Natural killer cell (primary cell): ENCODE results near the gene FLOT1. TPM values are rescaled to one million over a fixed set of nuclear protein-coding genes. Genes with fewer than 3 reads are reported as not detected.
"Not testable (repeated sequence)": the region's sequence is repeated elsewhere in the genome, so short reads cannot be mapped to it uniquely, and the experiment has no call there.

Experiments
- ATAC-seq, 3 donors: fragments of 150-1000 bp in 2 of 3; fragments of 200-7000 bp in 1 of 3; cut with Tn5 transposase; 1 replicate in 1 of 3; 2 replicates in 2 of 3; pipeline ENCODE4 v1.10.0; 2021; ENCODE audit warnings: mild to moderate bottlenecking in 2 of 3, moderate library complexity in 2 of 3
- DNase-seq, 2 donors: peaks; one replicate each; pipeline versions ENCODE4 v3.0.0 to v3.0.0-alpha.2; 2013 to 2021; ENCODE audit warnings: mixed read lengths in 1 of 2
- H3K27ac ChIP-seq: one replicate; pipeline ENCODE4 v1.5.1; 2013; ENCODE audit warnings: mild to moderate bottlenecking, low read length
- H3K27me3 ChIP-seq: one replicate; pipeline ENCODE4 v1.6.1; 2013; ENCODE audit warnings: low read length; ENCODE audit not compliant: control insufficient read depth, insufficient read depth
- H3K36me3 ChIP-seq: one replicate; pipeline ENCODE4 v1.6.1; 2013; ENCODE audit warnings: low read length; ENCODE audit not compliant: control insufficient read depth, insufficient read depth
- H3K4me1 ChIP-seq: one replicate; pipeline ENCODE4 v1.6.1; 2013; ENCODE audit warnings: low read length; ENCODE audit not compliant: control insufficient read depth, insufficient read depth
- H3K4me3 ChIP-seq: one replicate; pipeline ENCODE4 v1.5.1; 2013; ENCODE audit warnings: low read length
- H3K9me3 ChIP-seq: one replicate; pipeline ENCODE4 v1.6.1; 2013; ENCODE audit warnings: low read length; ENCODE audit not compliant: control insufficient read depth, insufficient read depth
- H3K27ac Mint-ChIP-seq, 2 donors: one replicate each; pipeline ENCODE4 v1.8.0; 2022; ENCODE audit warnings: mild to moderate bottlenecking in 2 of 2, mixed read lengths in 2 of 2, moderate library complexity in 1 of 2
- H3K27me3 Mint-ChIP-seq, 2 donors: one replicate each; pipeline ENCODE4 v1.8.0; 2022; ENCODE audit warnings: low read depth in 2 of 2, mixed read lengths in 2 of 2
- H3K36me3 Mint-ChIP-seq: one replicate; pipeline ENCODE4 v1.8.0; 2022; ENCODE audit warnings: mixed read lengths
- H3K4me1 Mint-ChIP-seq, 2 donors: one replicate each; pipeline ENCODE4 v1.8.0; 2022; ENCODE audit warnings: mixed read lengths in 2 of 2
- H3K4me3 Mint-ChIP-seq: one replicate; pipeline ENCODE4 v1.8.0; 2022; ENCODE audit warnings: mild to moderate bottlenecking, moderate library complexity, mixed read lengths
- H3K9me3 Mint-ChIP-seq, 2 donors: one replicate each; pipeline ENCODE4 v1.8.0; 2022; ENCODE audit warnings: mixed read lengths in 2 of 2
- whole genome bisulfite sequencing: methylation state at CpG from one replicate; pipeline ENCODE4 v1.1.7; 2013; ENCODE audit warnings: missing lambda C conversion rate; ENCODE audit not compliant: insufficient coverage; 5-methylcytosine and 5-hydroxymethylcytosine counted together
- intact Hi-C: fragments of 100-400 bp; cut with micrococcal nuclease; formaldehyde crosslinking; loops from one replicate; pipeline ENCODE4 v1.14.2; 2022
- total RNA-seq, 4 donors: library from RNA; stranded (reverse); fragments of 120-200 nt in 1 of 4; gene quantifications; one replicate each; pipeline versions ENCODE4 v1.2.3 to v1.2.4, GENCODE V29; 2013 to 2022
- TF ChIP-seq, protein P1 (sequence below): fragments of 200-600 bp; IDR thresholded peaks from one replicate; pipeline ENCODE4 v1.8.0; 2022; ENCODE audit warnings: antibody characterized with exemption

Gene FLOT1
- total RNA-seq, 3 donors from 2014 or later (not counting 1 experiment from before 2014, with no cell fraction given): 73.1 to 113 (median 94.2) TPM

DNA sequence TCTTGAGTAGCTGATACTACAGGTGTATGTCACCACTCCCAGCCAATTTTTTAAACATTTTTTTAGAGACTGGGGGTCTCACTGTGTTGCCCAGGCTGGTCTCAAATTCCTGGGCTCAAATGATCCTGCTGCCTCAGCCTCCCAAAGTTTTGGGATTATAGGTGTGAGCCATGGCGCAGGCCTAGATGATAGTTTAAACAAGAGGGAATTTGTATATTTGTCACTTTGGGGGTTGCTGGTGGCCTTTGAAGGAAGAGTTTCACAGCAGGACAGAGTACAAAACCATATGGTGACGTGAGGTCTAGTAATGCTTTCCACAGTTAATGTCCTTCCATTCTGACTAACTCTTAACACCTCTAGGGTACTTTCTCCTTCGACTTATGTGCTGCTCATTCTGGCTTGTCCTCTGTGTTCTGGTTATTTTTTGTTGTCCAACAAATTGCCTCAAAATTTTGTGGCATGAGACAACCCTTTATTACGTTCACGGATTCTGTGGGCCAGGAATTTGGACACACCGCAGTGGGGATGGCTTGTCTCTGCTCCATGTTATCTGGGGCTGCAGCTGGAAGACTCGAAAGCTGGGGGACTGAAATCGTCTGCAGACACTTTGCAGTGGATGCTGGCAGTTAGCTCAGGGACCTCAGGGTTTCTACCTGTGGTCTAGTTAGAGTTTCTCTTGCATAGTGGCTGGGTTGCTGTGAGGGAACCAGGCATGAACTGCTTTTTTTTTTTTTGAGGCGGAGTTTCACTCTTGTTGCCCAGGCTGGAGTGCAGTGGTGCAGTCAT lies 24.9 kb upstream of the FLOT1 start:
- no peak overlapping the region for H3K4me3 Mint-ChIP-seq
- no peaks in the 10 kb centered on the region for H3K36me3 Mint-ChIP-seq
- TF ChIP-seq, protein P1, sequence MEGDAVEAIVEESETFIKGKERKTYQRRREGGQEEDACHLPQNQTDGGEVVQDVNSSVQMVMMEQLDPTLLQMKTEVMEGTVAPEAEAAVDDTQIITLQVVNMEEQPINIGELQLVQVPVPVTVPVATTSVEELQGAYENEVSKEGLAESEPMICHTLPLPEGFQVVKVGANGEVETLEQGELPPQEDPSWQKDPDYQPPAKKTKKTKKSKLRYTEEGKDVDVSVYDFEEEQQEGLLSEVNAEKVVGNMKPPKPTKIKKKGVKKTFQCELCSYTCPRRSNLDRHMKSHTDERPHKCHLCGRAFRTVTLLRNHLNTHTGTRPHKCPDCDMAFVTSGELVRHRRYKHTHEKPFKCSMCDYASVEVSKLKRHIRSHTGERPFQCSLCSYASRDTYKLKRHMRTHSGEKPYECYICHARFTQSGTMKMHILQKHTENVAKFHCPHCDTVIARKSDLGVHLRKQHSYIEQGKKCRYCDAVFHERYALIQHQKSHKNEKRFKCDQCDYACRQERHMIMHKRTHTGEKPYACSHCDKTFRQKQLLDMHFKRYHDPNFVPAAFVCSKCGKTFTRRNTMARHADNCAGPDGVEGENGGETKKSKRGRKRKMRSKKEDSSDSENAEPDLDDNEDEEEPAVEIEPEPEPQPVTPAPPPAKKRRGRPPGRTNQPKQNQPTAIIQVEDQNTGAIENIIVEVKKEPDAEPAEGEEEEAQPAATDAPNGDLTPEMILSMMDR: no peak
- no peak overlapping the region for H3K27ac ChIP-seq
- H3K27ac Mint-ChIP-seq: no peak overlapping the region
- peaks cover 36% of the 10 kb centered on the region in 2 donors for H3K4me1 Mint-ChIP-seq
- no peak for DNase-seq
- WGBS: 80% methylated on average over 9 of the region's 9 CpGs
- no peak for ATAC-seq
- H3K9me3 Mint-ChIP-seq: no peaks in the 10 kb centered on the region
- no peak overlapping the region for H3K4me3 ChIP-seq
- peaks cover 15% of the 10 kb centered on the region for H3K4me1 ChIP-seq
- H3K9me3 ChIP-seq: no peaks in the 10 kb centered on the region
- no peaks in the 10 kb centered on the region for H3K36me3 ChIP-seq
- intact Hi-C loops: no loop called here
- H3K27me3 ChIP-seq: no peaks in the 10 kb centered on the region
- H3K27me3 Mint-ChIP-seq: peaks cover 10 to 19% of the 10 kb centered on the region in 2 donors

- DNase-seq (no peak), ATAC-seq (no peak)
- H3K27me3 Mint-ChIP-seq: peaks cover 10 to 19% of the 10 kb centered on the region in 2 donors
- peaks cover 36% of the 10 kb centered on the region in 2 donors for H3K4me1 Mint-ChIP-seq
- Histone ChIP-seq H3K4me3 (no peak overlapping the region), H3K9me3 (no peaks in the 10 kb centered on the region), H3K36me3 (no peaks in the 10 kb centered on the region), H3K27me3 (no peaks in the 10 kb centered on the region), H3K27ac (no peak overlapping the region), H3K4me1 (peaks cover 15% of the 10 kb centered on the region)
- H3K36me3 Mint-ChIP-seq: no peaks in the 10 kb centered on the region
- intact Hi-C loops: no loop called here
- H3K9me3 Mint-ChIP-seq: no peaks in the 10 kb centered on the region
- WGBS: 93% methylated on average over 6 of the region's 6 CpGs
- H3K4me3 Mint-ChIP-seq: no peak overlapping the region
- TF ChIP-seq, protein P1: no peak
- H3K27ac Mint-ChIP-seq: no peak overlapping the region
Measured at GRCh38 chr6:30766461-30767157, 24.1 kb upstream of the FLOT1 start.

DNA sequence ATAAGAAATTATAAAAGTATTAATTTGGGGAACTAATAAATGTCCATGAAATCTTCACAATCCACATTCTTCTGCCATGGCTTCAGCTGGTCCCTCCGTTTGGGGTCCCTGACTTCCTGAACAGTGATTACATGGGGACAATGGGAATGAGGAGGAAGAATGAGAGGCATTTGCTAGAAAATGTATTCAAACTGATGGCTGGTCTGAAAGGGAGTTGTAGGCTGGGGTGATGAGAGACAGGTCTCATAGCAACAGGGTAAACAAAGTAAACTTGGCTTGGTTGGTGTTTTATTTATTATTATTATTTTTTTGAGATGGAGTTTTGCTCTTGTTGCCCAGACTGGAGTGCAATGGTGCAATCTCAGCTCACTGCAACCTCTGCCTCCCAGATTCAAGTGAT lies 23.0 kb upstream of the FLOT1 start:
- H3K4me3 ChIP-seq, H3K27ac Mint-ChIP-seq, intact Hi-C loops, ATAC-seq, H3K27me3 ChIP-seq, H3K9me3 Mint-ChIP-seq, H3K4me3 Mint-ChIP-seq, H3K36me3 Mint-ChIP-seq, H3K36me3 ChIP-seq, DNase-seq, H3K27ac ChIP-seq, H3K9me3 ChIP-seq: not testable (repeated sequence)
- Mint-ChIP-seq H3K27me3 (peaks cover 10 to 19% of the 10 kb centered on the region in 2 donors), H3K4me1 (peaks cover 31 to 36% of the 10 kb centered on the region in 2 donors)
- WGBS: 91% methylated on average over 1 of the region's 1 CpG
- H3K4me1 ChIP-seq: peaks cover 15% of the 10 kb centered on the region

- H3K36me3 ChIP-seq, H3K27ac Mint-ChIP-seq, H3K9me3 ChIP-seq, H3K27me3 ChIP-seq, H3K27ac ChIP-seq, H3K4me3 ChIP-seq, DNase-seq, H3K36me3 Mint-ChIP-seq, intact Hi-C loops, H3K9me3 Mint-ChIP-seq, H3K4me3 Mint-ChIP-seq, ATAC-seq: not testable (repeated sequence)
- Mint-ChIP-seq H3K4me1 (peaks cover 23 to 28% of the 10 kb centered on the region in 2 donors), H3K27me3 (peaks cover 10 to 19% of the 10 kb centered on the region in 2 donors)
- WGBS: 83% methylated on average over 12 of the region's 13 CpGs
- H3K4me1 ChIP-seq: peaks cover 11% of the 10 kb centered on the region
Measured at GRCh38 chr6:30764490-30765043, 22.1 kb upstream of the FLOT1 start.
